HG03558 (cell line): ENCODE data around the gene GALNT18.

ENCODE experiments used
- ATAC-seq: cut with Tn5 transposase; IDR thresholded peaks from one replicate; pipeline ENCODE4 v1.9.1; 2021; ENCODE audit warnings: moderate number of reproducible peaks; ENCODE audit not compliant: unreplicated experiment; ENCODE audit errors: extremely low read depth

Gene GALNT18

GRCh38 chr11:11505190-11505589 lies 116.6 kb downstream of the GALNT18 start:
- ATAC-seq: no peak

- no peak for ATAC-seq
Observed at GRCh38 chr11:11504071-11504470, 117.7 kb downstream of the GALNT18 start.

- ATAC-seq: no peak
Observed at GRCh38 chr11:11502263-11502861, 119.4 kb downstream of the GALNT18 start.

- no peak for ATAC-seq
Observed at GRCh38 chr11:11501546-11502262, 120.1 kb downstream of the GALNT18 start.

- ATAC-seq: no peak
Observed at GRCh38 chr11:11500744-11501487, 120.9 kb downstream of the GALNT18 start.

GRCh38 chr11:11499300-11499699 lies 122.5 kb downstream of the GALNT18 start:
- ATAC-seq: no peak

GRCh38 chr11:11498195-11498594 lies 123.6 kb downstream of the GALNT18 start:
- ATAC-seq: no peak

- ATAC-seq: no peak
Observed at GRCh38 chr11:11496879-11497278, 124.9 kb downstream of the GALNT18 start.

GRCh38 chr11:11494348-11494747 lies 127.5 kb downstream of the GALNT18 start:
- ATAC-seq: no peak

GRCh38 chr11:11493698-11494097 lies 128.1 kb downstream of the GALNT18 start:
- no peak for ATAC-seq

- ATAC-seq: no peak
Observed at GRCh38 chr11:11491589-11491988, 130.2 kb downstream of the GALNT18 start.

GRCh38 chr11:11491014-11491413 lies 130.8 kb downstream of the GALNT18 start:
- no peak for ATAC-seq

GRCh38 chr11:11486423-11486822 lies 135.4 kb downstream of the GALNT18 start:
- no peak for ATAC-seq

- ATAC-seq: no peak
Observed at GRCh38 chr11:11486002-11486401, 135.8 kb downstream of the GALNT18 start.

GRCh38 chr11:11483627-11484026 lies 138.2 kb downstream of the GALNT18 start:
- no peak for ATAC-seq

GRCh38 chr11:11482730-11483129 lies 139.1 kb downstream of the GALNT18 start:
- ATAC-seq: no peak

GRCh38 chr11:11481371-11481770 lies 140.4 kb downstream of the GALNT18 start:
- no peak for ATAC-seq

GRCh38 chr11:11480971-11481370 lies 140.8 kb downstream of the GALNT18 start:
- ATAC-seq: no peak

- ATAC-seq: no peak
Observed at GRCh38 chr11:11478687-11479086, 143.1 kb downstream of the GALNT18 start.

GRCh38 chr11:11477695-11478420 lies 143.9 kb downstream of the GALNT18 start:
- ATAC-seq: no peak
